Measurements from ENCODE around the gene DPAGT1.
A peak's percentile ranks its signal among the peaks of the same experiment; 100 is the strongest.

The DPAGT1 gene

GRCh38 chr11:119055901-119056300, 45.8 kb downstream of the DPAGT1 start:
- CTCF ChIA-PET = interaction anchor here (0.6 to 1.8 kb wide), 3 partner anchors 13 to 127 kb away, joined by 3 to 6 read pairs (median 3); no protein-coding TSS in a partner anchor
- no peak overlapping the region for H3K27ac ChIP-seq (ENCODE audit: extremely low read depth, low read depth, low read length)
- no peaks in the 10 kb centered on the region for H3K4me1 ChIP-seq (ENCODE audit: control insufficient read depth, insufficient read depth, low read length)
- POLR2A ChIA-PET = interaction anchor here (0.6 to 4.0 kb wide), 15 partner anchors 8 to 261 kb away, joined by 3 to 20 read pairs (median 5); partner anchors contain the start of genes C2CD2L, DPAGT1, HINFP and HMBS
- no peaks in the 10 kb centered on the region for H3K9me3 ChIP-seq (ENCODE audit: control insufficient read depth, insufficient read depth, low read depth, low read length)
- H3K36me3 ChIP-seq (ENCODE audit: control insufficient read depth in 2 of 2, insufficient read depth in 1 of 2, low read length in 2 of 2) = peaks cover 4 to 49% of the 10 kb centered on the region in 2 experiments; a peak in 1 of 3 replicates
- peak overlapping the region; percentile 85 for H3K4me3 ChIP-seq (ENCODE audit: low read depth, low read length)
- TF ChIP-seq ZBTB49 (tag by site-specific recombination; IDR thresholded peaks at IDR 0.05; ENCODE audit: low read depth) (no peak), ZNF274 (IDR thresholded peaks at IDR 0.05; ENCODE audit: low read length) (no peak), ZNF274 (tag by site-specific recombination; IDR thresholded peaks at IDR 0.05; ENCODE audit: borderline replicate concordance) (no peak), KLF16 (tag by site-specific recombination; IDR thresholded peaks at IDR 0.05) (no peak), HOXD13 (CRISPR knock-in tag; IDR thresholded peaks at IDR 0.05; ENCODE audit: borderline replicate concordance) (no peak), MEIS1 (CRISPR knock-in tag; IDR thresholded peaks at IDR 0.05; ENCODE audit: borderline replicate concordance) (no peak), ZBTB6 (tag by site-specific recombination; IDR thresholded peaks at IDR 0.05) (no peak), ZNF132 (tag by site-specific recombination; IDR thresholded peaks at IDR 0.05; ENCODE audit: borderline replicate concordance) (no peak), ZNF645 (tag by site-specific recombination; IDR thresholded peaks at IDR 0.05) (no peak), ZNF280D (tag by site-specific recombination; IDR thresholded peaks at IDR 0.05) (no peak), CTCF (tag by site-specific recombination; IDR thresholded peaks at IDR 0.05) (peak; percentile 65), ZBTB8A (tag by site-specific recombination; IDR thresholded peaks at IDR 0.05) (no peak), ZFP37 (tag by site-specific recombination; IDR thresholded peaks at IDR 0.05) (no peak), SCRT2 (tag by site-specific recombination; IDR thresholded peaks at IDR 0.05) (peak; percentile 23; the same call in 1 of the 2 replicates), ZNF654 (tag by site-specific recombination; IDR thresholded peaks at IDR 0.05; ENCODE audit: low read depth) (peak; percentile 4; the same call in 1 of the 2 replicates), ZNF133 (tag by site-specific recombination; IDR thresholded peaks at IDR 0.05) (no peak), ZNF555 (tag by site-specific recombination; conservative IDR thresholded peaks at IDR 0.05) (no peak), ZNF580 (tag by site-specific recombination; IDR thresholded peaks at IDR 0.05) (no peak), INSM2 (tag by site-specific recombination; IDR thresholded peaks at IDR 0.05) (no peak), TSHZ1 (tag by site-specific recombination; IDR thresholded peaks at IDR 0.05; ENCODE audit: borderline replicate concordance) (no peak), ZNF785 (tag by site-specific recombination; IDR thresholded peaks at IDR 0.05) (no peak), ZNF114 (tag by site-specific recombination; IDR thresholded peaks at IDR 0.05) (no peak), ZNF596 (tag by site-specific recombination; IDR thresholded peaks at IDR 0.05) (no peak)
